H1 (cell line): ENCODE results near the gene GCLM. TPM values are rescaled to one million over a fixed set of nuclear protein-coding genes. Genes with fewer than 3 reads are reported as not detected.
"Not testable (repeated sequence)": the region's sequence is repeated elsewhere in the genome, so short reads cannot be mapped to it uniquely, and the experiment has no call there.

ENCODE experiments used
- CTCF ChIA-PET: fragments of 300-600 bp; sonication (Branson Sonifier 250); formaldehyde crosslinking; loops from one replicate; lab custom pipeline; 2021; ENCODE audit not compliant: partially characterized antibody; lab: Charles Lee
- POLR2A ChIA-PET: fragments of 300-600 bp; sonication (Branson Sonifier 250); formaldehyde crosslinking; loops from one replicate; lab custom pipeline; 2021; ENCODE audit warnings: inconsistent platforms; ENCODE audit not compliant: partially characterized antibody; lab: Charles Lee
- DNase-seq, 2 experiments: peaks; one replicate each; pipeline versions ENCODE4 v3.0.0 to v3.0.0-alpha.2; 2010 to 2022; ENCODE audit warnings: low spot score in 2 of 2, low read depth in 1 of 2, mixed read lengths in 1 of 2
- FAIRE-seq: peaks from 2 replicates; lab custom pipeline; 2011; peaks lifted over from hg19 to GRCh38; lab: Jason Lieb, UNC
- H2AFZ ChIP-seq: 2 replicates; pipeline ENCODE4 v1.8.1; 2012; ENCODE audit warnings: low read length, inconsistent platforms
- H2AK5ac ChIP-seq: 2 replicates; pipeline ENCODE4 v1.6.1; 2013; ENCODE audit warnings: low read depth, low read length
- H2BK120ac ChIP-seq: replicated peaks from 2 replicates; pipeline ENCODE3; 2013; ENCODE audit warnings: low read depth, low read length, inconsistent platforms
- H2BK12ac ChIP-seq: 2 replicates; pipeline ENCODE4 v1.6.1; 2013; ENCODE audit warnings: low read depth, low read length
- H2BK15ac ChIP-seq: 2 replicates; pipeline ENCODE4 v1.6.1; 2013; ENCODE audit warnings: low read length
- H2BK20ac ChIP-seq: 2 replicates; pipeline ENCODE4 v1.6.1; 2013; ENCODE audit warnings: low read length
- H2BK5ac ChIP-seq: 2 replicates; pipeline ENCODE4 v1.6.1; 2013; ENCODE audit warnings: low read depth, low read length
- H3K14ac ChIP-seq: 2 replicates; pipeline ENCODE4 v1.6.1; 2013; ENCODE audit warnings: inconsistent platforms; ENCODE audit not compliant: insufficient read length
- H3K18ac ChIP-seq: 2 replicates; pipeline ENCODE4 v1.6.1; 2013; ENCODE audit warnings: low read length; ENCODE audit errors: extremely low read depth
- H3K23ac ChIP-seq: 2 replicates; pipeline ENCODE4 v1.6.1; 2013; ENCODE audit warnings: inconsistent platforms; ENCODE audit not compliant: insufficient read length
- H3K23me2 ChIP-seq: 2 replicates; pipeline ENCODE4 v1.6.1; 2013; ENCODE audit warnings: low read depth, low read length
- H3K27ac ChIP-seq: 2 replicates; pipeline ENCODE4 v1.6.1; 2011; ENCODE audit warnings: low read depth, low read length, inconsistent platforms
- H3K27me3 ChIP-seq, 4 experiments: replicated peaks in 1 of 4; 1 replicate in 1 of 4; 2 replicates in 3 of 4; pipeline versions ENCODE4 v1.6.1 to v1.8.1; 2011 to 2013; ENCODE audit warnings: low read length in 3 of 4, mild to moderate bottlenecking in 3 of 4, inconsistent platforms in 2 of 4, mixed read lengths in 2 of 4, moderate library complexity in 1 of 4; ENCODE audit not compliant: control insufficient read depth in 3 of 4, insufficient read depth in 3 of 4; ENCODE audit errors: extremely low read depth in 1 of 4
- H3K36me3 ChIP-seq, 4 experiments: 2 replicates each; pipeline versions ENCODE4 v1.6.1 to v1.8.1; 2011 to 2013; ENCODE audit warnings: mild to moderate bottlenecking in 4 of 4, low read length in 3 of 4, moderate library complexity in 2 of 4, control low read depth in 1 of 4, inconsistent platforms in 1 of 4; ENCODE audit not compliant: insufficient read depth in 4 of 4, control insufficient read depth in 2 of 4
- H3K4ac ChIP-seq: replicated peaks from 2 replicates; pipeline ENCODE3; 2013; ENCODE audit warnings: low read length, low read depth, mixed read lengths, inconsistent platforms; ENCODE audit not compliant: insufficient read length
- H3K4me1 ChIP-seq, 4 experiments: replicated peaks in 1 of 4; 1 replicate in 1 of 4; 2 replicates in 3 of 4; pipeline versions ENCODE4 v1.6.1 to v1.8.1; 2011 to 2013; ENCODE audit warnings: low read length in 3 of 4, inconsistent platforms in 2 of 4, mixed read lengths in 1 of 4; ENCODE audit not compliant: insufficient read depth in 4 of 4, control insufficient read depth in 3 of 4
- H3K4me2 ChIP-seq, 2 experiments: 2 replicates each; pipeline versions ENCODE4 v1.6.1 to v1.8.1; 2011 to 2013; ENCODE audit warnings: low read depth in 2 of 2, low read length in 2 of 2, control low read depth in 1 of 2, inconsistent platforms in 1 of 2, mild to moderate bottlenecking in 1 of 2; ENCODE audit not compliant: insufficient read depth in 1 of 2
- H3K4me3 ChIP-seq, 4 experiments: fragments of 200-600, 300-600 bp in 1 of 4; sonication (generic), shearing (Covaris generic), sonication (Bioruptor Twin) in 1 of 4; 2 replicates each; pipeline versions ENCODE4 v1.5.1 to v1.8.1; 2011 to 2016; ENCODE audit warnings: low read length in 4 of 4, low read depth in 3 of 4, control low read depth in 2 of 4, inconsistent platforms in 2 of 4, mild to moderate bottlenecking in 2 of 4, mixed read lengths in 1 of 4, moderate library complexity in 1 of 4; ENCODE audit not compliant: insufficient read depth in 2 of 4; ENCODE audit errors: extremely low read depth in 1 of 4
- H3K56ac ChIP-seq: replicated peaks from 2 replicates; pipeline ENCODE3; 2013; ENCODE audit warnings: low read depth, mild to moderate bottlenecking, mixed read lengths, low read length, inconsistent platforms; ENCODE audit not compliant: insufficient read length
- H3K79me1 ChIP-seq: 2 replicates; pipeline ENCODE4 v1.6.1; 2013; ENCODE audit warnings: low read depth, low read length, control low read depth
- H3K79me2 ChIP-seq, 2 experiments: 2 replicates each; pipeline versions ENCODE4 v1.6.1 to v1.8.1; 2012 to 2013; ENCODE audit warnings: low read length in 2 of 2, mild to moderate bottlenecking in 2 of 2, inconsistent platforms in 1 of 2; ENCODE audit not compliant: insufficient read depth in 2 of 2, control insufficient read depth in 1 of 2
- H3K9ac ChIP-seq, 4 experiments: replicated peaks in 1 of 4; 1 replicate in 1 of 4; 2 replicates in 3 of 4; pipeline versions ENCODE4 v1.6.1 to v1.8.1; 2011 to 2013; ENCODE audit warnings: low read depth in 3 of 4, low read length in 3 of 4, control low read depth in 2 of 4, mild to moderate bottlenecking in 2 of 4, moderate library complexity in 2 of 4, inconsistent platforms in 1 of 4; ENCODE audit errors: extremely low read depth in 1 of 4
- H3K9me3 ChIP-seq, 2 experiments: 2 replicates each; pipeline versions ENCODE4 v1.6.1 to v1.8.1; 2012 to 2013; ENCODE audit warnings: mild to moderate bottlenecking in 2 of 2, moderate library complexity in 2 of 2, control low read depth in 1 of 2, inconsistent platforms in 1 of 2, low read depth in 1 of 2, low read length in 1 of 2, mixed read lengths in 1 of 2; ENCODE audit not compliant: insufficient read depth in 2 of 2
- H4K20me1 ChIP-seq, 2 experiments: replicated peaks in 1 of 2; 2 replicates each; pipeline versions ENCODE3 to v1.8.1; 2011 to 2013; ENCODE audit warnings: inconsistent platforms in 2 of 2, low read length in 2 of 2, mild to moderate bottlenecking in 1 of 2; ENCODE audit not compliant: insufficient read depth in 2 of 2, control insufficient read depth in 1 of 2
- H4K5ac ChIP-seq: 2 replicates; pipeline ENCODE4 v1.6.1; 2013; ENCODE audit warnings: low read length, low read depth, mixed read lengths, inconsistent platforms; ENCODE audit not compliant: insufficient read length
- H4K8ac ChIP-seq: 2 replicates; pipeline ENCODE4 v1.8.0; 2013; ENCODE audit warnings: mild to moderate bottlenecking, moderate library complexity, low read length, inconsistent platforms; ENCODE audit not compliant: insufficient read depth; ENCODE audit errors: extremely low read depth
- H4K91ac ChIP-seq: replicated peaks from 2 replicates; pipeline ENCODE3; 2013; ENCODE audit warnings: low read length, mixed read lengths, inconsistent platforms; ENCODE audit not compliant: insufficient read length
- WGBS, 2 experiments: shearing (Covaris generic) in 1 of 2; methylation state at CpG; one replicate each; pipeline versions ENCODE4 v1.1.6 to v1.1.7; 2013 to 2015; ENCODE audit warnings: low lambda C conversion rate in 2 of 2, mixed read lengths in 2 of 2, inconsistent platforms in 1 of 2, low coverage in 1 of 2, missing lambda C conversion rate in 1 of 2; ENCODE audit not compliant: insufficient replicate concordance in 2 of 2, insufficient coverage in 1 of 2, insufficient read length in 1 of 2; ENCODE audit errors: extremely low coverage in 1 of 2, missing lambda C conversion rate in 1 of 2; 5-methylcytosine and 5-hydroxymethylcytosine counted together
- polyA plus RNA-seq, 7 experiments: library from polyadenylated mRNA; depleted of rRNA in 3 of 7; stranded (reverse) in 5 of 7; unstranded in 2 of 7; fragments of >200 nt in 5 of 7; fragments of 200-250 nt in 2 of 7; gene quantifications; 1 replicate in 5 of 7; 2 replicates in 1 of 7; 4 replicates in 1 of 7; pipeline versions ENCODE4 v1.2.1 to v1.2.3, GENCODE V29; 2011 to 2013; ENCODE audit warnings: missing spikeins in 2 of 7, mixed read lengths in 2 of 7
- total RNA-seq: library from RNA; stranded (reverse); fragmentation: NEBNext Ultra II Directional; extraction: Animal tissue kit (Norgen Biotek cat#: 25700); gene quantifications from 2 replicates; pipeline ENCODE4 v1.2.1, GENCODE V29; 2021

GCLM gene
- total and polyA plus RNA-seq, 2 of the 8 experiments (the other 6 are each of a cell fraction or from before 2014, with no cell fraction given): 3.1 to 12.8 TPM

DNA sequence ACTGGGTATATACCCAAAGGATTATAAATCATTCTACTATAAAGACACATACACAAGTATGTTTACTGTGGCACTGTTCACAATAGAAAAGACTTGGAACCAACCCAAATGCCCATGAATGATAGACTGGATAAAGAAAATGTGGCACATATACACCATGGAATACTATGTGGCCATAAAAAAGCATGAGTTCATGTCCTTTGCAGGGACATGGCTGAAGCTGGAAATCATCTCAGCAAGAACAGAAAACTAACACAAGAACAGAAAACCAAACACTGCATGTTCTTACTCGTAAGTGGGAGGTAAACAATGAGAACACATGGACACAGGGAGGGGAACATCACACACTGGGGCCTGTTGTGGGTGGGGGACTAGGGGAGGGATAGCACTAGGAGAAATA is 40.7 kb downstream of the GCLM start:
- not testable (repeated sequence) for DNase-seq, H2BK120ac ChIP-seq, H4K8ac ChIP-seq, H3K27ac ChIP-seq, H2BK20ac ChIP-seq, H3K4me3 ChIP-seq, H2BK15ac ChIP-seq, H2BK5ac ChIP-seq, H2AFZ ChIP-seq, FAIRE-seq, H3K79me1 ChIP-seq, H3K56ac ChIP-seq, H3K4me2 ChIP-seq, H3K23ac ChIP-seq, H2BK12ac ChIP-seq, H4K20me1 ChIP-seq, H3K79me2 ChIP-seq, H4K5ac ChIP-seq, H3K4me1 ChIP-seq, H3K27me3 ChIP-seq, H3K9me3 ChIP-seq, H3K4ac ChIP-seq, H2AK5ac ChIP-seq, H3K23me2 ChIP-seq, H3K9ac ChIP-seq, H3K18ac ChIP-seq, H3K14ac ChIP-seq, H4K91ac ChIP-seq
- peaks cover 14 to 47% (median 38%) of the 10 kb centered on the region in 4 experiments for H3K36me3 ChIP-seq
- CTCF ChIA-PET: interaction anchor here (0.6 to 0.7 kb wide), 2 partner anchors 213 to 317 kb away, joined by 3 to 6 read pairs; no protein-coding TSS in a partner anchor
- POLR2A ChIA-PET: interaction anchor here (0.7 to 1.3 kb wide), 3 partner anchors 10 to 301 kb away, joined by 3 to 4 read pairs (median 4); partner anchors contain the start of gene DNTTIP2
- 94% methylated on average over 1 of the region's 1 CpG; no CpG with 5 or more reads in 1 of the 2 experiments for WGBS, 2 experiments
